Muscle of leg (tissue), 16 donors: ENCODE results near the gene OTX1. TPM values are rescaled to one million over a fixed set of nuclear protein-coding genes. Genes with fewer than 3 reads are reported as not detected.

Experiments
- DNase-seq: peaks from one replicate; pipeline ENCODE4 v3.0.0; 2013
- H3K27ac ChIP-seq: one replicate; pipeline ENCODE4 v1.5.1; 2013; ENCODE audit warnings: mild to moderate bottlenecking, low read length, control low read depth
- H3K27me3 ChIP-seq: one replicate; pipeline ENCODE4 v1.6.1; 2013; ENCODE audit warnings: low read length; ENCODE audit not compliant: control insufficient read depth, insufficient read depth
- H3K36me3 ChIP-seq: one replicate; pipeline ENCODE4 v1.6.1; 2013; ENCODE audit warnings: low read length; ENCODE audit not compliant: control insufficient read depth, insufficient read depth
- H3K4me1 ChIP-seq: one replicate; pipeline ENCODE4 v1.6.1; 2013; ENCODE audit warnings: low read length; ENCODE audit not compliant: control insufficient read depth, insufficient read depth
- H3K4me3 ChIP-seq: one replicate; pipeline ENCODE4 v1.5.1; 2013; ENCODE audit warnings: low read length, control low read depth
- H3K9me3 ChIP-seq: replicated peaks from 2 replicates; pipeline ENCODE4 v1.6.1; 2013; ENCODE audit warnings: low read depth, low read length; ENCODE audit not compliant: control insufficient read depth
- WGBS: methylation state at CpG from one replicate; pipeline ENCODE4 v1.1.5; 2013; ENCODE audit warnings: missing lambda C conversion rate; ENCODE audit not compliant: insufficient coverage; 5-methylcytosine and 5-hydroxymethylcytosine counted together
- long read RNA-seq, 11 donors: transcript quantifications; one replicate each; lab custom pipeline, GENCODE V29; 2026
- polyA plus RNA-seq, 8 donors: library from polyadenylated mRNA; unstranded; fragments of 120-200 nt; gene quantifications; one replicate each; pipeline versions ENCODE4 v1.2.1 to v1.2.3, GENCODE V29; 2013; ENCODE audit warnings: inconsistent platforms in 1 of 8, low replicate concordance in 1 of 8; ENCODE audit not compliant: insufficient read length in 8 of 8, insufficient read depth in 1 of 8
- total RNA-seq: library from RNA; stranded (reverse); fragments of 120-200 nt; gene quantifications from one replicate; pipeline ENCODE4 v1.2.4, GENCODE V29; 2013

Gene OTX1
- total RNA-seq: not detected
- polyA plus RNA-seq: under 1 TPM in 2 of 8 donors, not detected in 6; 0.05 to 0.89 TPM
- long read RNA-seq, donor 1: 0 reads
- long read RNA-seq, donor 2: 0 reads
- long read RNA-seq, donor 3, partial matches to known transcripts: 0 of 1 reads
- long read RNA-seq, donor 3, other reads (novel, unspliced or antisense): 0 of 1 reads
- long read RNA-seq, donor 4: 0 reads
- long read RNA-seq, donor 5: 0 reads
- long read RNA-seq, donor 6: 0 reads
- long read RNA-seq, donor 7: 0 reads
- long read RNA-seq, donor 8: 0 reads
- long read RNA-seq, donor 9: 0 reads
- long read RNA-seq, donor 10: 0 reads
- long read RNA-seq, donor 11: 0 reads

DNA sequence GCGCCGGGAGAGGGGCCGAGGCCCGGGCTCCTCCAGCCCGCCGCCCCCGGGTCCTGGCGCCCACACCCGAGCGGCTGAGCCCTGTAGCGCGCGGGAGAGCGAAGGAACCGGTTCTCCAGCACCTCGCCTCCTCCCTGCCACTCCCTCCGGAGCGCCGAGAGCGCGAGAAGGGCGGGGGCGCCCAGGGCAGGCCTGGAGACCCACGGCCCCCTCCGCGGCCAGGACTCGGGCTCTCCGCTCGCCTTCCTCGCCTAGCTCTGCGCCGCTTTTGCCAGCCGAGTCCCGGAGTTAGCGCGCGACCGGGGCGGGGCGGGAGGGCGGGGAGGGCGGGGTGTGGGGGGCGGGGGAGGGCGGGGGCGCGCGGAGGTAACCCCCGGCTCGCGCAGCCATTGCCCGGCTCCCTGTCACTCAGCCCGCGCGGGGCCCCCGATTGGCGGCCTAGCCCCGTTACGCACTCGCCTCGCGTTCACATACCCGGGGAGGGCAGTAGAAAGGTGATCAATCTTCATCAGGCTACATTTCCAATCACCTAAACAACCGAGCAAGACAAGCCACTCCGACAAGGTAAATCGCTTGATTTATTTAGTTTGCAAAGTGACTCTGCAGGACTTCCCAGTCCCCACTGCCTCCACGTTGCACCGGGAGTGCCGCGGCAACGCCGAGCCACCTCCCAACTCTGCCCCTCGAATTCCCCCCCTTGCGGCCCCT, at the start of gene OTX1:
Gene OTX1 (plus strand): TSS at position 497 of the 708 bp plus-strand sequence. CDS start 2,161 bp downstream, outside the sequence.
- H3K4me1 ChIP-seq: peaks cover 54% of the 10 kb centered on the region
- H3K27me3 ChIP-seq: peaks cover 89% of the 10 kb centered on the region
- WGBS: 0% methylated on average over 17 of the region's 73 CpGs
- peak within 1 kb of the TSS; percentile 43 for H3K4me3 ChIP-seq
- no peak within 1 kb of the TSS for H3K27ac ChIP-seq
- peak; percentile 34 for DNase-seq
- H3K36me3 ChIP-seq: no peaks in the 10 kb centered on the region
- no peaks in the 10 kb centered on the region for H3K9me3 ChIP-seq

DNA sequence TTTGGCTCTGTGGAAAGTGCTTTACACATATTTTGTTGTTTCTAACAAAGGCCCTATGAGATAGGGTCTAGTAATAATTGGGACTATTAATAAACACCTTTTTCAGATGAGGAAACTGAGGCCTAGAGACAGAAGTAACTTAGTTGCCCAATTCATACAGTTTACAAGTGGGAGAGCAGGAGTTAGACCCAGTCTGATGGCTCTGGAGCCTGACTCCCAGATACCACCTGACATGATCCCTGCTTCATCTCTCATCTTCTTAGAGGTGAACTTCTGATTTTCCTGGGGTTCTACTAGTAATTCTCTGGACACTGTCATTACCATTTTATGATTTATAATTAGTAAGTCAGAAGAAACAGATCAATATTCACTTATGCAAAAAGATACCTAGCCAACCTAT, 49.1 kb upstream of the OTX1 start:
- Histone ChIP-seq H3K9me3 (no peaks in the 10 kb centered on the region), H3K4me3 (no peak overlapping the region)
- DNase-seq: no peak

DNA sequence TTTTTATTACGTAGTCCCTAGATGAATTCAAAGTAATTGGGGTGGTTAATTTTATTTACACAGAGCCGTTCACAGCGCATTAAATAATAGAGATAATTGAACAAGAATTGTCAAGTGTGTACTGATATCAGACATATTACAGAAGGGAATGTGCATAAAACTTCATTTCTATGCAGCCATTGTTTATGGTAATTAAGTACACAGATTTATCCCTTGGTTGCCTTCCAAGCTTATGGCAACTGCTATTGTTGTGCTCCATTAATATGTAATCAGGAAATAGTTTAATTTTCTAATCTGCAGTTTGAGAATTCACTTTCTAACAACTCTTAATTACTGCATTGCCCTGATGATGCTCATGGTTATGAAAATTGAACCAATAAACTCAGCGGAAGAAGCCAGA, 47.3 kb upstream of the OTX1 start:
- DNase-seq: no peak
- Histone ChIP-seq H3K4me3 (no peak overlapping the region), H3K9me3 (no peaks in the 10 kb centered on the region)

More for the DNA sequence above, 49.1 kb upstream of the OTX1 start:
- H3K36me3 ChIP-seq: peaks cover 3% of the 10 kb centered on the region
- H3K27ac ChIP-seq: no peak overlapping the region
- H3K27me3 ChIP-seq: no peaks in the 10 kb centered on the region
- H3K4me1 ChIP-seq: no peaks in the 10 kb centered on the region

DNA sequence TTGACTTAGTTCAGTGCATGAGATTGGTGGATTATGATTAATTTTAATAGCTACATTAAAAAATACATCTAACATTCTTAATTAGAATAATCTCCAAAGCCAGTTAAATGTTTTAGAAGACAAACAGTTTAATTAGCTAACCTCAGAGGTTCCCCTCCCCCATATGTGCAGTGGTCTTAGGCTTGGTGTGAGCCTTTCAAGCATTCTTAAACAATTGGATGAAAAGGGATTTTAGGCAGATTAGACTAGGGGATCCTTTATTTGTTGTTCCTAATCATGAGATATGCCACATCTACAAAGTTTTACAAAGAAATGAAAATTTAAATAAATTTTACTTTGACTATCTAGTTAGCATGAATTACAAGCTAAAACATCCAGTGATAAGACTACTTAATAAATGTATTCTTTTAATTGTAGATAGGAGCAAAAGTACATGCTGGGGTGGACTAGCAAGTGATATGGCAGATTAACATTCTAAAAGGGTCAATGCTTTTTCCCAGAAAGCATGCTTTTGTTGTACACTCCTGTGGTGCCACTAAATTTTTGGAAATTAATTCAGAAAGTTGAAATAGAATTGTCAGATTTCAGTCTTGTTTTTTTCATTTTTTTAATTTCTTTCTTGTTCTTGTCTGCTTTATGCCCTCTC, 42.7 kb upstream of the OTX1 start:
- Histone ChIP-seq H3K27me3 (no peaks in the 10 kb centered on the region), H3K9me3 (no peaks in the 10 kb centered on the region), H3K4me1 (no peaks in the 10 kb centered on the region), H3K36me3 (no peaks in the 10 kb centered on the region), H3K27ac (no peak overlapping the region), H3K4me3 (no peak overlapping the region)
- no peak for DNase-seq

More for the DNA sequence above, 47.3 kb upstream of the OTX1 start:
- H3K36me3 ChIP-seq: no peaks in the 10 kb centered on the region
- H3K4me1 ChIP-seq: no peaks in the 10 kb centered on the region
- no peak overlapping the region for H3K27ac ChIP-seq
- no peaks in the 10 kb centered on the region for H3K27me3 ChIP-seq
- no CpG with 5 or more reads among the region's 4 CpGs for WGBS

- Histone ChIP-seq H3K27me3 (no peaks in the 10 kb centered on the region), H3K4me1 (no peaks in the 10 kb centered on the region), H3K4me3 (no peak overlapping the region), H3K27ac (no peak overlapping the region), H3K9me3 (no peaks in the 10 kb centered on the region), H3K36me3 (peaks cover 4% of the 10 kb centered on the region)
- no peak for DNase-seq
- WGBS: 86% methylated on average over 1 of the region's 1 CpG
Measured at GRCh38 chr2:63008838-63009237, 41.8 kb upstream of the OTX1 start.

DNA sequence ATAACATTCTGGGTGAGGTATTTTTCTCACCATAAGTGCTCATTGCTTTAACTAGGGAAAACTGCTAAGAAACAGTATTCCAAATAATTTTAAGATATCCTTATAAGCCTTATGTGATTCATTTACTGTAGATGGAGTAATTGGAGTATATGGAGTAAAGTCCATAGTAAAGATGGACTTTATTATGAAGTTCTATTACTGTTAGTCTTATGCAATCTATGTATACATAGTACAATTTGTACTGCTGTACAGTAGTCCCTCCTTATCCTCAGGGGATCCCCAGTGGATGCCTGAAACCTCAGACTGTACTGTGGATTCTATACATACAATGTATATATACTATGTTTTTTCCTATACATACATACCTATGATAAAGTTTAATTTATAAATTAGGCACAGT, 41.1 kb upstream of the OTX1 start:
- no peak overlapping the region for H3K27ac ChIP-seq
- H3K36me3 ChIP-seq: peaks cover 4% of the 10 kb centered on the region
- no peak for DNase-seq
- H3K4me3 ChIP-seq: no peak overlapping the region
- H3K27me3 ChIP-seq: no peaks in the 10 kb centered on the region
- H3K9me3 ChIP-seq: no peaks in the 10 kb centered on the region
- H3K4me1 ChIP-seq: no peaks in the 10 kb centered on the region

- H3K4me3 ChIP-seq: no peak overlapping the region
- H3K36me3 ChIP-seq: peaks cover 5% of the 10 kb centered on the region
- no peak overlapping the region for H3K27ac ChIP-seq
- H3K9me3 ChIP-seq: no peaks in the 10 kb centered on the region
- H3K27me3 ChIP-seq: no peaks in the 10 kb centered on the region
- DNase-seq: peak; percentile 68
- no peaks in the 10 kb centered on the region for H3K4me1 ChIP-seq
- no CpG with 5 or more reads among the region's 1 CpG for WGBS
Measured at GRCh38 chr2:63012541-63012940, 38.1 kb upstream of the OTX1 start.

- H3K4me1 ChIP-seq: no peaks in the 10 kb centered on the region
- H3K9me3 ChIP-seq: no peaks in the 10 kb centered on the region
- H3K27me3 ChIP-seq: no peaks in the 10 kb centered on the region
- WGBS: 81% methylated on average over 2 of the region's 8 CpGs
- no peak overlapping the region for H3K27ac ChIP-seq
- no peak overlapping the region for H3K4me3 ChIP-seq
- peaks cover 5% of the 10 kb centered on the region for H3K36me3 ChIP-seq
- DNase-seq: no peak
Measured at GRCh38 chr2:63013438-63013837, 37.2 kb upstream of the OTX1 start.

DNA sequence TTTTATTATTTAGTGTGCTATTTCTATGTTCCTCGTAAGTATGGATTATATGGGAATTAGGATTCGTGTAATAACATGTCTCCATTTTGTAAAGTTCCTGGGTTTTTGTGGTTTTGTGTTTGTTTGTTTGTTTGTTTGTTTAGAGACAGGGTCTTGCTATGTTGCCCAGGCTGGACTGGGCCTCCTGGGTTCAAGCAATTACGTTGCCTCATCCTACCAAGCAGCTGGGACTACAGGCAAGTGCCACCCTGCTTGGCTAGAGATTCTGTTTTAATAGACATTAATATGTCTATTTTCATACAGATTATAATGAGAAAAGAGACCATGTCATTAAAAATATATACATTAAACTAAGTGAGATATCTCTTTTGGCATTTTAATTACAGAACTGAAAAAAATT, 35.2 kb upstream of the OTX1 start:
- H3K9me3 ChIP-seq: no peaks in the 10 kb centered on the region
- H3K27ac ChIP-seq: no peak overlapping the region
- H3K4me3 ChIP-seq: no peak overlapping the region
- no peaks in the 10 kb centered on the region for H3K4me1 ChIP-seq
- peaks cover 5% of the 10 kb centered on the region for H3K36me3 ChIP-seq
- WGBS: no CpG with 5 or more reads among the region's 3 CpGs
- H3K27me3 ChIP-seq: no peaks in the 10 kb centered on the region
- no peak for DNase-seq

DNA sequence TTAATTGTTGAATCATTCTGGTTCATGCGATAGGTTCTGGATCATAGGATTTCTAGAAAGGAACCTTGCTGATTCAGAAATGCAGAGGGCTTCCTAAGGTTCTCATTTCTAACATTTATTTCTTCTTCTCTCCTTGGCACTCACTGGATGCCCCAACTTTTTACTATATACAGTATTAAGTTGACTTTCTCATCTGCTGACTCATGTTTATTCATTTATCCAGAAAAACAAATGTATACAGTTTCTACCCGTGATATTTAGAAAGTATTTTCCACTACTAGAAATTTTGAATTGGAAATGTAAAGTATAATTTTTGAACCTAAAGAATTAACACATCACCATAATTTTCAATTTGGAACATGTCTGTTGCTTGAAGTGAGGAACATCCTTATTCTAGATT, 32.2 kb upstream of the OTX1 start:
- no peaks in the 10 kb centered on the region for H3K9me3 ChIP-seq
- no peaks in the 10 kb centered on the region for H3K27me3 ChIP-seq
- no peaks in the 10 kb centered on the region for H3K4me1 ChIP-seq
- H3K4me3 ChIP-seq: no peak overlapping the region
- H3K36me3 ChIP-seq: peaks cover 7% of the 10 kb centered on the region
- no peak overlapping the region for H3K27ac ChIP-seq
- no peak for DNase-seq
- no CpG with 5 or more reads among the region's 2 CpGs for WGBS
